Lower leg skin (tissue), 4 donors: ENCODE data around the gene GRHL1. TPM values are rescaled to one million over a fixed set of nuclear protein-coding genes. Genes with fewer than 3 reads are reported as not detected.

Source experiments
- DNase-seq, 2 donors: peaks; one replicate each; pipeline ENCODE4 v3.0.0-alpha.2; 2019; ENCODE audit warnings: low spot score in 2 of 2
- H3K4me3 ChIP-seq: fragments of 200-600 bp; sonication (generic); 2 replicates; pipeline ENCODE4 v1.5.1; 2017; ENCODE audit warnings: mild to moderate bottlenecking, low read depth; ENCODE audit not compliant: poor library complexity, severe bottlenecking
- POLR2A ChIP-seq, 2 donors: fragments of 450-650 bp; IDR thresholded peaks; one replicate each; pipeline ENCODE4 v1.6.1; 2016 to 2017; ENCODE audit warnings: antibody characterized with exemption in 2 of 2, mild to moderate bottlenecking in 1 of 2, moderate library complexity in 1 of 2
- WGBS, 2 donors: methylation state at CpG; one replicate each; pipeline ENCODE4 v1.1.5; 2018; 5-methylcytosine and 5-hydroxymethylcytosine counted together
- intact Hi-C: fragments of 100-400 bp; cut with DNase I; formaldehyde crosslinking; loops from one replicate; pipeline ENCODE4 v1.15.0; 2023; ENCODE audit warnings: low total_unique reads
- total RNA-seq, 4 donors: library from RNA; depleted of rRNA; stranded (reverse); fragments of >200 nt; gene quantifications; one replicate each; pipeline ENCODE4 v1.1.0, GENCODE V29; 2016
- TF ChIP-seq, protein P1 (sequence below), 3 donors: fragments of 450-650 bp; IDR thresholded peaks; one replicate each; pipeline ENCODE4 v1.5.1; 2016; ENCODE audit warnings: antibody characterized with exemption in 3 of 3, mild to moderate bottlenecking in 3 of 3, moderate library complexity in 2 of 3

Gene GRHL1
- total RNA-seq, 4 donors from 2014 or later = 104 to 134 (median 115) TPM

DNA sequence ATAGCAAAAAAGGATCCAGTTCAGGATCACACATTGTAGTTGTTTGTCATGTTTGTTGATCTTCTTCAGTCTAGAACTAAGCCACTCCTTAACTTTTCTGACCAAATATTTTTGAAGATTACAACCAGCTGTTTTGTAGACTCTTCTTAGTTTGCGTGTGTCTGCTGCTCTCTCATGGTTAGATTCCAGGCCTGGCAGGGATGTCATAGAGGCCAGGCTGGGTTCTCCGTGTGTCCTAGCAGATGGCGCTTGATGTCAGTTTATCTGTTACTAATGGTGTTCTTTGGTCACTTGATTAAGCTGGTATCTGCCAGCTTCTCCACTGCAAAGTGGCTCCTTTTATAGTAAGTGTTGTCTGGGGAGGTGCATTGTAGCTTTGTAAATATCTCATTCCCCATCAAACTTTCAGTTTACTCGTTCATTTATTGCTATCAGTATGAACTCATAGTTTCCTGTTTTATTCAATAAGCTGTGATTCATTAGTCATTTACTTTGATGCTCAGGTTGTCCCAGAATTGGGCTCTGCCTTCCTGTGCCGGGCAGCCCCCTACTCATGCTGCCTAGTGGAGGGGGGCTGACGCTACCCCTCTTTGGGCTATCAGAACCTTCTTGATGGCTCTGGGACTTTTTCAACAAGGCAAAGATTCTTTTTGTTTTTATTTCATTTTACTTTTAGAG, 42.1 kb downstream of the GRHL1 start:
- intact Hi-C loops = no loop called here
- no peak for TF ChIP-seq POLR2A (IDR thresholded peaks at IDR 0.05)
- TF ChIP-seq, protein P1, sequence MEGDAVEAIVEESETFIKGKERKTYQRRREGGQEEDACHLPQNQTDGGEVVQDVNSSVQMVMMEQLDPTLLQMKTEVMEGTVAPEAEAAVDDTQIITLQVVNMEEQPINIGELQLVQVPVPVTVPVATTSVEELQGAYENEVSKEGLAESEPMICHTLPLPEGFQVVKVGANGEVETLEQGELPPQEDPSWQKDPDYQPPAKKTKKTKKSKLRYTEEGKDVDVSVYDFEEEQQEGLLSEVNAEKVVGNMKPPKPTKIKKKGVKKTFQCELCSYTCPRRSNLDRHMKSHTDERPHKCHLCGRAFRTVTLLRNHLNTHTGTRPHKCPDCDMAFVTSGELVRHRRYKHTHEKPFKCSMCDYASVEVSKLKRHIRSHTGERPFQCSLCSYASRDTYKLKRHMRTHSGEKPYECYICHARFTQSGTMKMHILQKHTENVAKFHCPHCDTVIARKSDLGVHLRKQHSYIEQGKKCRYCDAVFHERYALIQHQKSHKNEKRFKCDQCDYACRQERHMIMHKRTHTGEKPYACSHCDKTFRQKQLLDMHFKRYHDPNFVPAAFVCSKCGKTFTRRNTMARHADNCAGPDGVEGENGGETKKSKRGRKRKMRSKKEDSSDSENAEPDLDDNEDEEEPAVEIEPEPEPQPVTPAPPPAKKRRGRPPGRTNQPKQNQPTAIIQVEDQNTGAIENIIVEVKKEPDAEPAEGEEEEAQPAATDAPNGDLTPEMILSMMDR (IDR thresholded peaks at IDR 0.05) = no peak
- DNase-seq = peak in 1 of 2 donors; percentile 72
- H3K4me3 ChIP-seq = no peak overlapping the region
- WGBS, 2 donors = 48 to 75% methylated on average over 6 of the region's 6 CpGs

DNA sequence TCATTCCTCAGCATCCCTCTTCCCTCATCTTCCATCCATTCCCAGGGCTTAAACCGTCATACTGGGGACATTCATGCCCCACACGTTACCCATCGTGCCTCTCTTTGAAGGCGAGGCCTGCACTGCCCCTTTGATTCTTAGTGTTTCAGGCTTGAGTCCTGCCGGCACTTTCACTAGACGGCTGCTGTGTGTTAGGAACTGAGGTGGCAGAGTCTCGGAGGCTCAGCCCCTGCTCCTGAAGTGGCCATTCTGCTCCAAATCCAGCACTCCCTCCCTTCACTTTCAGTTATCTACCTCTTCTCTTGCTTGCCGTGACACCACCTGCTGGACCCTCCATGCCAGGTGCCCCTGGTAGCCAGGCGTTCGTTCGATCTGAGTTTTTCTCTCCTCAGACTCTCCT, 43.0 kb downstream of the GRHL1 start:
- intact Hi-C loops = no loop called here
- TF ChIP-seq POLR2A (IDR thresholded peaks at IDR 0.05) = no peak
- TF ChIP-seq, protein P1 (IDR thresholded peaks at IDR 0.05) = no peak
- H3K4me3 ChIP-seq = no peak overlapping the region
- peak in 1 of 2 donors; percentile 76 for DNase-seq
- WGBS, 2 donors = 93 to 94% methylated on average over 11 of the region's 11 CpGs

DNA sequence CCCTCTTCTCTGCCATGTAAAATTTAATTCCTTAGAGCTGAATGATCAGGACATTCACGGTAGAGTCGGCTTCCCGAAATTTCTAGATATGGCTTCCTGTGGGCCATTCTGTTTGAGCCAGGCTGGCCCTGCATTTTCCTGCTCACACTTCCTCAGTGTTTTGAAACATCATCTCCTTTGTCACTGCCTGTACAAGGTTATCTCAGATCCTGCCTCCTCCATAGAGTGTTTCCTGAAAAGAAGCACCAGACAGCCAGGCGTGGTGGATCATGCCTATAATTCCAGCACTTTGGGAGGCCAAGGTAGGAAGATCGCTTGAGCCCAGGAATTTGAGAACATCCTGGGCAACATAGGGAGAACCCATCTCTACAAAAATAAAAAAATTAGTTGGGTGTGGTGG, 43.6 kb downstream of the GRHL1 start:
- peak in 1 of 2 donors; percentile 46 for DNase-seq
- intact Hi-C loops = no loop called here
- TF ChIP-seq, protein P1 (IDR thresholded peaks at IDR 0.05) = no peak
- no peak for TF ChIP-seq POLR2A (IDR thresholded peaks at IDR 0.05)
- no peak overlapping the region for H3K4me3 ChIP-seq
- 85 to 88% methylated on average over 5 of the region's 5 CpGs for WGBS, 2 donors

DNA sequence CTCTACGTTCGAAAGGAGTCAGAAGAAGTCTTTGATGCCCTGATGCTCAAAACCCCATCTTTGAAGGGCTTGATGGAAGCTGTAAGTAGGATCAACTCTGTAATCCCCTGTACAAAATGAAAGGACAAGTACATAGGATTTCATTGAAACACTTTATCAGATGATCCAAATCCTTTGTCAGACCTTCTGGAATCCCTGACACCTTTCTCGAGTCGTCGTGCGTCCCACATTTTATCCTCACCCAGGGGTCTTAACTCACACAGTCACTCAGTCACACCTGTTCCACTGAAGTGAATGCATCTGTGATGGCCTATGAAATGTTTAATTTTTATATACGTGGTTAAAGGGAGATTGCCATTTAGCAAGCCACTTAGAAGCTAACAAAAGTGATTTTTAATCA, 44.8 kb downstream of the GRHL1 start:
- TF ChIP-seq POLR2A (IDR thresholded peaks at IDR 0.05) = no peak
- TF ChIP-seq, protein P1 (IDR thresholded peaks at IDR 0.05) = no peak
- intact Hi-C loops = no loop called here
- 93 to 96% methylated on average over 7 of the region's 7 CpGs for WGBS, 2 donors
- no peak overlapping the region for H3K4me3 ChIP-seq
- peak in 1 of 2 donors; percentile 64 for DNase-seq

DNA sequence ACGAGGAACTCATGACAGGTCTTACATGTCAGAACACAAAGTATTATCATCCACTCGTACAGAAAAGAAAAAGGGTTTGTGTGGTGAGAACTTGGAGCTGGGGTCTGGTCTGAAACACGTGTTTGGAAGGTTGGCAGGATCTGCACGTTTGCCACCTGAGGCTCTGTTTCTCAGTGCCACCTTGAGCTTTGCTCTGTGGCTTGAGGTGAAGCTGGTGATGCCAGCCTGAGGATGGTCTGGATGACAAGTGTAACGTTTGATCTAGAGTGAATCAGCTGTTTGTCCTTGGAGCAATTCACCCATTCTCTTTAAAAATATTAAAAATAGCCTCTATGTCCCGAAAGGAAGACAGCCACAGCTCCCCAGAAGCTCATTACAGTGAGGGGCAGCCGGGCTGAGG, 46.4 kb downstream of the GRHL1 start:
- H3K4me3 ChIP-seq = no peak overlapping the region
- no peak for TF ChIP-seq POLR2A (IDR thresholded peaks at IDR 0.05)
- TF ChIP-seq, protein P1 (IDR thresholded peaks at IDR 0.05) = no peak
- 53 to 68% methylated on average over 6 to 7 of the region's 7 CpGs for WGBS, 2 donors
- DNase-seq = peak in 1 of 2 donors; percentile 68
- intact Hi-C loops = no loop called here
